GM12878 (cell line): ENCODE results near the gene CA14. TPM values are rescaled to one million over a fixed set of nuclear protein-coding genes. Genes with fewer than 3 reads are reported as not detected.

ENCODE experiments used
- ATAC-seq: fragments of 200-7000 bp; cut with Tn5 transposase; 3 replicates; pipeline ENCODE4 v1.9.1; 2020; ENCODE audit warnings: mild to moderate bottlenecking, moderate library complexity
- BruUV-seq: library from RNA; stranded (reverse); fragments of 400-500 nt; replicated peaks from 2 replicates; lab custom pipeline; 2021; lab: Mats Ljungman, UMichigan
- CTCF ChIA-PET: fragments of 300-600 bp; sonication (Branson Sonifier 250); formaldehyde crosslinking; extraction: SDS; loops from one replicate; lab custom pipeline; 2021; ENCODE audit warnings: inconsistent platforms; lab: Yijun Ruan, JAX
- POLR2A ChIA-PET: fragments of 350-600 bp; formaldehyde crosslinking; extraction: SDS; loops from one replicate; lab custom pipeline; 2021; ENCODE audit warnings: inconsistent platforms; lab: Charles Lee
- RAD21 ChIA-PET: fragments of 300-600 bp; sonication (Branson Sonifier 250); formaldehyde crosslinking; loops from one replicate; lab custom pipeline; 2023; ENCODE audit warnings: antibody characterized with exemption; ENCODE audit not compliant: unreplicated experiment; lab: Charles Lee
- SMC1A ChIA-PET: fragments of 300-600 bp; sonication (Branson Sonifier 250); formaldehyde crosslinking; loops from one replicate; lab custom pipeline; 2023; ENCODE audit not compliant: unreplicated experiment, uncharacterized antibody; lab: Charles Lee
- DNase-seq: peaks from one replicate; pipeline ENCODE4 v3.0.0-alpha.2; 2011; ENCODE audit warnings: low read depth, low spot score
- FAIRE-seq: peaks from 3 replicates; lab custom pipeline; 2011; peaks lifted over from hg19 to GRCh38; lab: Jason Lieb, UNC
- H2AFZ ChIP-seq: 2 replicates; pipeline ENCODE4 v1.6.0; 2011; ENCODE audit warnings: low read depth, low read length, control low read depth; ENCODE audit not compliant: control insufficient read depth
- H3K27ac ChIP-seq: 2 replicates; pipeline ENCODE4 v1.5.1; 2011; ENCODE audit warnings: control low read depth; ENCODE audit not compliant: control insufficient read depth, insufficient read depth
- H3K27me3 ChIP-seq, 2 experiments: replicated peaks in 1 of 2; 2 replicates each; pipeline versions ENCODE4 v1.6.0 to v1.6.1; 2011; ENCODE audit warnings: low read length in 1 of 2; ENCODE audit not compliant: control insufficient read depth in 2 of 2, insufficient read depth in 2 of 2
- H3K36me3 ChIP-seq, 2 experiments: 2 replicates each; pipeline ENCODE4 v1.5.1; 2011; ENCODE audit warnings: low read length in 1 of 2; ENCODE audit not compliant: control insufficient read depth in 2 of 2, insufficient read depth in 2 of 2
- H3K4me1 ChIP-seq: 2 replicates; pipeline ENCODE4 v1.6.1; 2011; ENCODE audit warnings: mild to moderate bottlenecking, low read length, moderate library complexity, mixed read lengths; ENCODE audit not compliant: control insufficient read depth, insufficient read depth
- H3K4me2 ChIP-seq: 2 replicates; pipeline ENCODE4 v1.6.0; 2011; ENCODE audit warnings: control low read depth; ENCODE audit not compliant: control insufficient read depth, insufficient read depth
- H3K4me3 ChIP-seq: fragments of 200-600 bp; sonication (generic); 2 replicates; pipeline ENCODE4 v1.5.1; 2016
- H3K79me2 ChIP-seq: 2 replicates; pipeline ENCODE4 v1.6.0; 2011; ENCODE audit warnings: low read length; ENCODE audit not compliant: control insufficient read depth, insufficient read depth
- H3K9ac ChIP-seq: 2 replicates; pipeline ENCODE4 v1.8.0; 2011; ENCODE audit warnings: low read length, control low read depth, mixed read lengths; ENCODE audit not compliant: control insufficient read depth, insufficient read depth
- H3K9me3 ChIP-seq: replicated peaks from 3 replicates; pipeline ENCODE4 v1.5.1; 2011; ENCODE audit warnings: mild to moderate bottlenecking, low read length; ENCODE audit not compliant: control insufficient read depth, insufficient read depth
- H4K20me1 ChIP-seq: 2 replicates; pipeline ENCODE4 v1.6.0; 2011; ENCODE audit not compliant: control insufficient read depth, insufficient read depth
- BACH1 ChIP-seq: fragments of 450-650 bp; IDR thresholded peaks from 2 replicates; pipeline ENCODE4 v1.6.1; 2017; ENCODE audit warnings: mild to moderate bottlenecking, borderline replicate concordance
- HDAC6 ChIP-seq: fragments of 200-600 bp; sonication (generic); IDR thresholded peaks from one replicate; pipeline ENCODE4 v1.8.0; 2017; ENCODE audit warnings: antibody characterized with exemption; ENCODE audit not compliant: unreplicated experiment
- RELA ChIP-seq: fragments of 450-650 bp; IDR thresholded peaks from 2 replicates; pipeline ENCODE4 v1.8.0; 2014; ENCODE audit warnings: borderline replicate concordance; ENCODE audit not compliant: partially characterized antibody
- SMAD5 ChIP-seq: IDR thresholded peaks from 2 replicates; pipeline ENCODE4 v1.6.1; 2016; ENCODE audit warnings: antibody characterized with exemption, low read depth
- TBL1XR1 ChIP-seq: IDR thresholded peaks from 2 replicates; pipeline ENCODE4 v1.6.1; 2012; ENCODE audit warnings: low read depth, low read length, improper control_type of control experiment
- YBX1 ChIP-seq: fragments of 450-650 bp; IDR thresholded peaks from 2 replicates; pipeline ENCODE4 v1.6.1; 2016; ENCODE audit warnings: antibody characterized with exemption
- WGBS: methylation state at CpG from one replicate; pipeline ENCODE4 v1.1.6; 2016; ENCODE audit warnings: low lambda C conversion rate; ENCODE audit not compliant: insufficient replicate concordance, insufficient coverage; ENCODE audit errors: missing lambda C conversion rate; 5-methylcytosine and 5-hydroxymethylcytosine counted together
- in situ Hi-C: fragments of 300-500 bp; cut with MboI; formaldehyde crosslinking; loops from 9 replicates; pipeline ENCODE4 v1.14.3; 2018; ENCODE audit warnings: mixed read lengths
- intact Hi-C: fragments of 100-400 bp; cut with micrococcal nuclease; formaldehyde crosslinking; loops from one replicate; pipeline ENCODE4 v1.14.2; 2022; ENCODE audit not compliant: unreplicated experiment
- polyA plus RNA-seq, 11 experiments: library from polyadenylated mRNA; depleted of rRNA in 4 of 11; unstranded in 6 of 11; stranded (reverse) in 5 of 11; fragments of >200 nt; fragmentation: Nextera tagmentation in 4 of 11; fragmentation: Illumina TruSeq in 1 of 11; extraction: Ambion mirVana in 4 of 11; extraction: Trizol in 1 of 11; gene quantifications; 1 replicate in 1 of 11; 2 replicates in 10 of 11; pipeline versions ENCODE4 v1.2.1 to v1.2.3, GENCODE V29; 2011 to 2016; ENCODE audit warnings: inconsistent platforms in 2 of 11, missing spikeins in 2 of 11, low read depth in 1 of 11
- total RNA-seq, 4 experiments: library from RNA; depleted of rRNA in 3 of 4; stranded (reverse); fragments of >200 nt in 3 of 4; fragmentation: Illumina TruSeq in 1 of 4; extraction: Trizol in 1 of 4; gene quantifications; 2 replicates each; pipeline versions ENCODE4 v1.2.1 to v1.2.3, GENCODE V29; 2013 to 2021

Gene CA14
- total and polyA plus RNA-seq, 10 of the 15 experiments (the other 5 are each of a cell fraction or from before 2014, with no cell fraction given), result 0.11 to 0.35 (median 0.29) TPM; not detected in 6

- no peak for TF ChIP-seq SMAD5
Measured at GRCh38 chr1:150273311-150273710, 15.7 kb downstream of the CA14 start (continued).

DNA sequence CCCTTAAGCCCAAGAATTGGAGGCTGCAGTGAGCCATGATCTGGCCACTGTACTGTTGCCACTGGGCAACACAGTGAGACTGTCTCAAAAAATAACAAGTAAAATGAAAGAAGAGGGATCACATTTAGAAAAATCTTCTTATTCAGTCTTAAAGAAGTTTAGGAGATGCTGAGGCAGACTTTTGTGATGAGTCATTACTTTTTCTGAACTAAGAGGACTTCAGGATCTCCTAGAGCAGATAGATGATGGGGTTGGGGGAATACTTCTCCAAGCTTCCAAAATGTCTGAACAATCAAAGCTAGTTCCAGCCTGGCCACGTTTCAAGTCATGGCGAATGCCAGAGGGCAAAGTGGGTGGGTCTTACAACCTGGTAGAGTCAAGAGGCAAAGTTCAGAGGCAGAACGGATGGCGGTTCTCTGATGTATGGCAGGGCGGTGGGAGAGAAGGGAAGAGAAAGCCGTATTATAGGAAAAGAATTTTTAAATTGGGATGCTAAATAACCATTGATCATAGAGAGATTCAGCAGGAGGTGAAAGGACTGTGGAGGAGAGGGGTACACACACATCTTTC, 22.6 kb downstream of the CA14 start:
- BruUV-seq, result no TSS peak
- no peak overlapping the region for H3K9ac ChIP-seq
- in situ Hi-C loops, result no loop called here
- TF ChIP-seq YBX1 (no peak), BACH1 (no peak), TBL1XR1 (no peak), RELA (no peak), HDAC6 (no peak)
- no peaks in the 10 kb centered on the region; the same call in 2 of the 3 replicates for H3K9me3 ChIP-seq
- FAIRE-seq, result no peak
- H3K4me1 ChIP-seq, result peaks cover 9% of the 10 kb centered on the region
- H4K20me1 ChIP-seq, result no peaks in the 10 kb centered on the region
- DNase-seq, result no peak
- ChIA-PET POLR2A (no interaction called here), RAD21 (interaction anchor here (0.5 to 1.6 kb wide), 4 partner anchors 20 to 320 kb away, joined by 3 to 6 read pairs (median 4); no protein-coding TSS in a partner anchor), SMC1A (interaction anchor here (0.6 to 3.1 kb wide), 4 partner anchors 22 to 60 kb away, joined by 3 to 18 read pairs (median 10); partner anchors contain the start of gene CA14), CTCF (interaction anchor here (2.6 to 3.8 kb wide), 3 partner anchors 9 to 26 kb away, joined by 14 to 98 read pairs (median 27); partner anchors contain the start of gene CA14)
- 87% methylated on average over 6 of the region's 6 CpGs for WGBS
- H3K4me2 ChIP-seq, result no peak overlapping the region
- H3K27me3 ChIP-seq, result no peaks in the 10 kb centered on the region; a peak in 2 of 4 replicates
- ATAC-seq, result no peak
- H3K36me3 ChIP-seq, result no peaks in the 10 kb centered on the region
- H3K4me3 ChIP-seq, result no peak overlapping the region
- intact Hi-C loops, result no loop called here
- no peak overlapping the region for H2AFZ ChIP-seq
- H3K27ac ChIP-seq, result no peak overlapping the region
- no peaks in the 10 kb centered on the region for H3K79me2 ChIP-seq
